Suprapubic skin (tissue), 3 donors: ENCODE data around the gene GOLGA3.

Experiments
- POLR2A ChIP-seq, 2 donors: fragments of 450-650 bp; IDR thresholded peaks; one replicate each; pipeline ENCODE4 v1.6.1; 2017; ENCODE audit warnings: antibody characterized with exemption in 2 of 2, mild to moderate bottlenecking in 2 of 2, moderate library complexity in 2 of 2
- TF ChIP-seq, protein P1 (sequence below), 2 donors: fragments of 200-600 bp in 1 of 2; fragments of 450-650 bp in 1 of 2; sonication (generic) in 1 of 2; IDR thresholded peaks; one replicate each; pipeline ENCODE4 v1.5.1; 2016 to 2019; ENCODE audit warnings: antibody characterized with exemption in 2 of 2, mild to moderate bottlenecking in 1 of 2, moderate library complexity in 1 of 2

- TF ChIP-seq, protein P1, sequence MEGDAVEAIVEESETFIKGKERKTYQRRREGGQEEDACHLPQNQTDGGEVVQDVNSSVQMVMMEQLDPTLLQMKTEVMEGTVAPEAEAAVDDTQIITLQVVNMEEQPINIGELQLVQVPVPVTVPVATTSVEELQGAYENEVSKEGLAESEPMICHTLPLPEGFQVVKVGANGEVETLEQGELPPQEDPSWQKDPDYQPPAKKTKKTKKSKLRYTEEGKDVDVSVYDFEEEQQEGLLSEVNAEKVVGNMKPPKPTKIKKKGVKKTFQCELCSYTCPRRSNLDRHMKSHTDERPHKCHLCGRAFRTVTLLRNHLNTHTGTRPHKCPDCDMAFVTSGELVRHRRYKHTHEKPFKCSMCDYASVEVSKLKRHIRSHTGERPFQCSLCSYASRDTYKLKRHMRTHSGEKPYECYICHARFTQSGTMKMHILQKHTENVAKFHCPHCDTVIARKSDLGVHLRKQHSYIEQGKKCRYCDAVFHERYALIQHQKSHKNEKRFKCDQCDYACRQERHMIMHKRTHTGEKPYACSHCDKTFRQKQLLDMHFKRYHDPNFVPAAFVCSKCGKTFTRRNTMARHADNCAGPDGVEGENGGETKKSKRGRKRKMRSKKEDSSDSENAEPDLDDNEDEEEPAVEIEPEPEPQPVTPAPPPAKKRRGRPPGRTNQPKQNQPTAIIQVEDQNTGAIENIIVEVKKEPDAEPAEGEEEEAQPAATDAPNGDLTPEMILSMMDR (IDR thresholded peaks at IDR 0.05): no peak
- no peak for TF ChIP-seq POLR2A (IDR thresholded peaks at IDR 0.05)
Measured at GRCh38 chr12:132727091-132727794, 101.4 kb downstream of the GOLGA3 start.
